HepG2 (cell line): ENCODE data around the gene WWTR1. TPM values are rescaled to one million over a fixed set of nuclear protein-coding genes. Genes with fewer than 3 reads are reported as not detected.

Experiments used
- ATAC-seq: fragments of 200-7000 bp; cut with Tn5 transposase; 3 replicates; pipeline ENCODE4 v1.9.1; 2020; ENCODE audit warnings: mild to moderate bottlenecking, moderate library complexity
- BruUV-seq: library from RNA; stranded (reverse); fragments of 400-500 nt; replicated peaks from 2 replicates; lab custom pipeline; 2021; lab: Mats Ljungman, UMichigan
- CTCF ChIA-PET: fragments of 300-600 bp; formaldehyde crosslinking; extraction: SDS; loops from one replicate; lab custom pipeline; 2021; ENCODE audit warnings: low total read pairs, inconsistent platforms, low intra/inter-chr PET ratio; lab: Yijun Ruan, JAX
- POLR2A ChIA-PET: fragments of 350-600 bp; sonication (Branson Sonifier 250); formaldehyde crosslinking; loops from one replicate; lab custom pipeline; 2020; ENCODE audit warnings: antibody characterized with exemption, inconsistent platforms; lab: Yijun Ruan, JAX
- DNase-seq: peaks from one replicate; pipeline ENCODE4 v3.0.0-alpha.2; 2015; ENCODE audit warnings: low spot score
- FAIRE-seq: peaks from 3 replicates; lab custom pipeline; 2011; peaks lifted over from hg19 to GRCh38; lab: Jason Lieb, UNC
- H2AFZ ChIP-seq: one replicate; pipeline ENCODE4 v1.6.1; 2011; ENCODE audit warnings: low read length, inconsistent platforms
- H3K27ac ChIP-seq: fragments of 300-600 bp; 3 replicates; pipeline ENCODE4 v1.8.0; 2011; ENCODE audit warnings: mixed run types, mild to moderate bottlenecking, mixed read lengths, low read length, inconsistent platforms; ENCODE audit not compliant: insufficient read depth; ENCODE audit errors: extremely low read length
- H3K27me3 ChIP-seq, 2 experiments: fragments of 200-600 bp in 1 of 2; 2 replicates in 1 of 2; 3 replicates in 1 of 2; pipeline versions ENCODE4 v1.6.0 to v1.8.0; 2011; ENCODE audit warnings: low read length in 2 of 2, mild to moderate bottlenecking in 2 of 2, moderate library complexity in 2 of 2, inconsistent platforms in 1 of 2; ENCODE audit not compliant: insufficient read depth in 2 of 2, control insufficient read depth in 1 of 2
- H3K36me3 ChIP-seq, 2 experiments: fragments of 200-600 bp in 1 of 2; replicated peaks in 1 of 2; 2 replicates in 1 of 2; 3 replicates in 1 of 2; pipeline versions ENCODE4 v1.5.1 to v1.8.0; 2011; ENCODE audit warnings: low read length in 2 of 2, inconsistent platforms in 1 of 2; ENCODE audit not compliant: insufficient read depth in 2 of 2, control insufficient read depth in 1 of 2
- H3K4me1 ChIP-seq: 2 replicates; pipeline ENCODE4 v1.5.1; 2012; ENCODE audit warnings: low read length, inconsistent platforms; ENCODE audit not compliant: insufficient read depth
- H3K4me2 ChIP-seq: 2 replicates; pipeline ENCODE4 v1.6.0; 2011; ENCODE audit warnings: low read depth, low read length, inconsistent platforms
- H3K4me3 ChIP-seq, 3 experiments: fragments of 200-600 bp in 1 of 3; sonication (generic), shearing (Covaris generic) in 1 of 3; replicated peaks in 1 of 3; 2 replicates each; pipeline ENCODE4 v1.5.1; 2011 to 2016; ENCODE audit warnings: low read length in 3 of 3, inconsistent platforms in 2 of 3, low read depth in 2 of 3, mild to moderate bottlenecking in 2 of 3, control low read depth in 1 of 3, mixed read lengths in 1 of 3; ENCODE audit not compliant: insufficient read depth in 1 of 3
- H3K79me2 ChIP-seq: one replicate; pipeline ENCODE4 v1.6.1; 2011; ENCODE audit warnings: low read length, inconsistent platforms; ENCODE audit not compliant: insufficient read depth
- H3K9ac ChIP-seq: 2 replicates; pipeline ENCODE4 v1.6.0; 2011; ENCODE audit warnings: mild to moderate bottlenecking, low read depth, low read length, inconsistent platforms; ENCODE audit not compliant: insufficient read depth
- H3K9me3 ChIP-seq: 2 replicates; pipeline ENCODE4 v1.5.1; 2012; ENCODE audit warnings: mild to moderate bottlenecking, low read length
- H4K20me1 ChIP-seq: 2 replicates; pipeline ENCODE4 v1.6.0; 2011; ENCODE audit warnings: inconsistent platforms, mild to moderate bottlenecking, low read length, moderate library complexity; ENCODE audit not compliant: insufficient read depth
- CBX5 ChIP-seq: sonication (generic); formaldehyde crosslinking; IDR thresholded peaks from 2 replicates; pipeline ENCODE4 v1.4.0; 2020; ENCODE audit warnings: missing genetic modification reagents, borderline replicate concordance
- CTCF ChIP-seq: sonication (generic); formaldehyde crosslinking; IDR thresholded peaks from 2 replicates; pipeline ENCODE4 v1.5.0; 2020; ENCODE audit warnings: mild to moderate bottlenecking, missing genetic modification reagents, moderate library complexity
- HMGXB3 ChIP-seq: sonication (generic); formaldehyde crosslinking; IDR thresholded peaks from 2 replicates; pipeline ENCODE4 v1.4.0; 2020; ENCODE audit warnings: missing genetic modification reagents, borderline replicate concordance
- HNF1B ChIP-seq: sonication (generic); formaldehyde crosslinking; IDR thresholded peaks from 2 replicates; pipeline ENCODE4 v1.5.1; 2020; ENCODE audit warnings: mild to moderate bottlenecking, moderate library complexity, missing genetic modification reagents
- PATZ1 ChIP-seq: sonication (generic); formaldehyde crosslinking; IDR thresholded peaks from 2 replicates; pipeline ENCODE4 v1.4.0; 2020; ENCODE audit warnings: missing genetic modification reagents
- SP140L ChIP-seq: sonication (generic); formaldehyde crosslinking; IDR thresholded peaks from 2 replicates; pipeline ENCODE4 v1.4.0; 2020; ENCODE audit warnings: missing genetic modification reagents, borderline replicate concordance
- STAG1 ChIP-seq: sonication (generic); formaldehyde crosslinking; IDR thresholded peaks from 2 replicates; pipeline ENCODE4 v1.4.0; 2020; ENCODE audit warnings: missing genetic modification reagents
- ZMYM4 ChIP-seq: sonication (generic); formaldehyde crosslinking; IDR thresholded peaks from 2 replicates; pipeline ENCODE4 v1.8.1; 2023; ENCODE audit warnings: mild to moderate bottlenecking, missing genetic modification reagents
- ZNF644 ChIP-seq: IDR thresholded peaks from 2 replicates; pipeline ENCODE4 v1.6.1; 2016; ENCODE audit warnings: low read depth
- ZNF761 ChIP-seq: sonication (generic); formaldehyde crosslinking; conservative IDR thresholded peaks from 2 replicates; pipeline ENCODE4 v1.4.0; 2020; ENCODE audit warnings: mild to moderate bottlenecking, missing genetic modification reagents
- ZNF780A ChIP-seq: sonication (generic); formaldehyde crosslinking; IDR thresholded peaks from 2 replicates; pipeline ENCODE4 v1.8.0; 2022; ENCODE audit warnings: mild to moderate bottlenecking, missing genetic modification reagents, moderate library complexity
- WGBS: methylation state at CpG from one replicate; pipeline ENCODE4 v1.1.6; 2017; ENCODE audit warnings: low lambda C conversion rate; 5-methylcytosine and 5-hydroxymethylcytosine counted together
- in situ Hi-C: cut with HindIII; loops from 2 replicates; pipeline ENCODE4 v1.10.0; 2017; ENCODE audit warnings: low pct_unique_long_range_greater_than_20kb; ENCODE audit not compliant: extremely low pct_ligation_motif_present
- intact Hi-C: fragments of 100-400 bp; cut with micrococcal nuclease; formaldehyde crosslinking; loops from one replicate; pipeline ENCODE4 v1.10.0; 2022; ENCODE audit not compliant: unreplicated experiment
- polyA plus RNA-seq, 8 experiments: library from polyadenylated mRNA; depleted of rRNA in 3 of 8; stranded (reverse) in 7 of 8; unstranded in 1 of 8; fragments of >200 nt; fragmentation: Illumina TruSeq in 4 of 8; extraction: Trizol in 4 of 8; gene quantifications; 2 replicates each; pipeline versions ENCODE4 v1.2.1 to v1.2.3, GENCODE V29; 2011 to 2016; ENCODE audit warnings: low read depth in 4 of 8, missing spikeins in 1 of 8, mixed read lengths in 1 of 8; ENCODE audit not compliant: insufficient read depth in 1 of 8
- total RNA-seq, 5 experiments: library from RNA; depleted of rRNA; stranded (reverse); fragments of >200 nt; fragmentation: Illumina TruSeq; extraction: Trizol; gene quantifications; 2 replicates each; pipeline ENCODE4 v1.2.3, GENCODE V29; 2016; ENCODE audit warnings: low read depth in 1 of 5

Gene WWTR1
- total and polyA plus RNA-seq, 2 of the 13 experiments (the other 11 are each of a cell fraction or from before 2014, with no cell fraction given), result 19.7 to 139 TPM

GRCh38 chr3:149489060-149489690 is 168.7 kb downstream of the WWTR1 start (continued):
- TF ChIP-seq ZNF780A, result no peak
- TF ChIP-seq PATZ1 (CRISPR knock-in tag), result peak; percentile 90

GRCh38 chr3:149487598-149488197 is 170.1 kb downstream of the WWTR1 start:
- H3K4me2 ChIP-seq, result no peak overlapping the region
- no TSS peak for BruUV-seq
- intact Hi-C loops (loop anchor here (2.0 to 10.0 kb wide), 3 partner anchors 95 to 213 kb away; no protein-coding TSS in a partner anchor), in situ Hi-C loops (loop anchor here (10.0 kb wide), 2 partner anchors 363 to 533 kb away; partner anchors contain the start of gene HPS3)
- peaks cover 12% of the 10 kb centered on the region for H3K4me1 ChIP-seq
- FAIRE-seq (peak; percentile 44), DNase-seq (no peak), ATAC-seq (peak; percentile 78)
- WGBS, result 36% methylated on average over 6 of the region's 6 CpGs
- H3K79me2 ChIP-seq, result no peaks in the 10 kb centered on the region
- no peak overlapping the region for H3K27ac ChIP-seq
- no peak overlapping the region for H3K4me3 ChIP-seq
- no peak overlapping the region for H2AFZ ChIP-seq
- H3K27me3 ChIP-seq, result no peaks in the 10 kb centered on the region
- H3K36me3 ChIP-seq, result no peaks in the 10 kb centered on the region
- no peak overlapping the region for H3K9ac ChIP-seq
- H4K20me1 ChIP-seq, result no peaks in the 10 kb centered on the region
- CTCF ChIA-PET, result interaction anchor here (1.3 kb wide), 1 partner anchor 94 kb away, joined by 6 read pairs; no protein-coding TSS in a partner anchor
- POLR2A ChIA-PET, result no interaction called here
- H3K9me3 ChIP-seq, result no peaks in the 10 kb centered on the region
- TF ChIP-seq ZNF761 (CRISPR knock-in tag) (0 out of 2 replicates have a peak, but pooled peaks have one; percentile 32), HMGXB3 (CRISPR knock-in tag) (no peak), CTCF (peak; percentile 51), ZNF644 (peak; percentile 70; the same call in 1 of the 2 replicates), CBX5 (CRISPR knock-in tag) (0 out of 2 replicates have a peak, but pooled peaks have one; percentile 35), SP140L (CRISPR knock-in tag) (no peak), HNF1B (no peak), STAG1 (CRISPR knock-in tag) (peak; percentile 28; the same call in 1 of the 2 replicates), ZMYM4 (peak; percentile 28; the same call in 1 of the 2 replicates)
